ENCODE measurements around the gene SYNE1.

The SYNE1 gene

DNA sequence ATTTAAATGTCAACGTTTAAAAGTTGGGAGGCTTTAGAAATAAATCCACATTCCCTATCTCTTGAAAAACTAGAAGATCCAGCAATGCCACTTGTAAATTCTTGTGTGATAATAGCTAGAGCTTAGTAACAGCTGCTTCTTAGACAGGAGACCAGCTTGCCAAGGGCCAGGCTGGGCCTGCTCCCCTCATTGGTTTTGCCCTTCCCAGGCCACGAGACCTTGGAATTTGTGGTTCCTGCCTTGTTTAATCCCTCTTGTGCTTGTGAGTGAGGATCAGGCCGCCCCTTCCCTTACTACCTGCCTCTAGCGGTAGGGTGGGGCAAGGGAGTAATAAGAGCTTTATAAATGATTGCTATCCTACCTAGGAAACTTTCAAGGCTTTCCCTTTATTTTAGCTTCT, 363.5 kb downstream of the SYNE1 start:
- no peak for DNase-seq (ENCODE audit: low spot score)

DNA sequence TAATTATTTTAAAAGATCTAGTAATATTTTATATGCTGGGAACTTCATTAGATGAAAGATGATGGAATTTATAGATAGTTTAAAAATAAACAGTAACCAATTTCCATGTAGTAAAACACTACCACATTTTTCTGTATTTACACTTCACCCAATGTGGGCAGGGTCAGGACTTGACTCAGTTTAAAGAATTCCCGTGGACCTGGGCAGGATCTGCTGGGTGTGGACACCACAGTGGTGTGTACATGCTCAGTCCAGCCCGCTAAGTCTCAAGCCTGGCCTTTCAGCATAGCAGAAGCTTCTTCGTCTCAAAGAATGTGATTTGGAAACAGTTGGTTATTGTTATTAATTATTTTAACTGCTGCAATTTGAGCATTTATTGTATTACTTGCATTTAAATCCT, 364.2 kb downstream of the SYNE1 start:
- DNase-seq (ENCODE audit: low spot score) = no peak

DNA sequence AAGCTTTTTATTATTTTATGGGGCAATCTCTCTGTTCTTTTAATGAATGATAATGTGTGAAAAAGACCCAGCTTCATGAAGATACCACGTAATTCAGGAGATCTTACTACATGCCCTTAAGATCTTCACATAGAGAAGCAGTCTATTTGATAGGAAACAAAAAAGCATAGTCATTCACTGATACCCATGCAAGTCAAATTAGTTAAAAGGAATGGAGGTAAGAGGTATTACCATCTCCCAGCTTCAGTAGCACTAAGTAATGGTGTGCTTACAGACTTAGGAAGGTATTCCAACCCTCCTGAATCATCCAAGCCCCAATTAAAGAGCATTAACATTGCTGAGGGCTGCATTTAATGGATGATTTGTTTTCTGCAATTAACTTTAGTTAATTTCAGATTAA, 364.7 kb downstream of the SYNE1 start:
- DNase-seq (ENCODE audit: low spot score) = no peak

DNA sequence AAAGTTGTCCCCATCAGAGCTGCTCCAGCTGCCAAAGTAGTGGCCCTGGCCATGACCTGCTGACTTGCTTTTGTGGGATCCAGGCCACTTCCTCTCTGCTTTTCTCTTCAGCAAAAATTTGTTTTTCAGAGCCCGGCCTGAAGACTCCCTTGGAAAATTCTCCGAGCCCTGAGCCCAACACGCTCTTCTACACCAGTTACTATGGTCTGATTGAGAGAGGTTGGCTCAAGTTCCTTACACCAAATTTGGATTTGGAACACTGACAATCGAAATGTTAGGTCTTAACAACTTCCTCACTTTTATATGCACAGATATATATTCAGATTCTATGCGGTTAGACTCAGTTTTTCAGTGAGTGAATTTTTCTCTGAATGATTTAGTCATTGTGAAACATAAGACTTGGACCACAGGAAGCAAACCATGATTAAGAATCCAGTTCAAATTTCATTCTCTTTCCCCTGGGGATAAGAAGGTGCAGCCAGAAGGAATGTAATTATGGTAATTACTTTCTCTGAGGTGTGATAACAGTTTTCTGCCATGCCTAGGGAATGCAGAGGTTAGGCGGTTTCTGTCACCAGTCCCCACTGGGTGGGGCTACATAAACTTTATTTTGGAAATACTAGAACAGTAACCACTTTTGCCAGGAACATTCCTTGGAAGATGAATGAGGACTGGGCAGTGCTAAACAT, 365.2 kb downstream of the SYNE1 start:
- no peak for DNase-seq (ENCODE audit: low spot score)

DNA sequence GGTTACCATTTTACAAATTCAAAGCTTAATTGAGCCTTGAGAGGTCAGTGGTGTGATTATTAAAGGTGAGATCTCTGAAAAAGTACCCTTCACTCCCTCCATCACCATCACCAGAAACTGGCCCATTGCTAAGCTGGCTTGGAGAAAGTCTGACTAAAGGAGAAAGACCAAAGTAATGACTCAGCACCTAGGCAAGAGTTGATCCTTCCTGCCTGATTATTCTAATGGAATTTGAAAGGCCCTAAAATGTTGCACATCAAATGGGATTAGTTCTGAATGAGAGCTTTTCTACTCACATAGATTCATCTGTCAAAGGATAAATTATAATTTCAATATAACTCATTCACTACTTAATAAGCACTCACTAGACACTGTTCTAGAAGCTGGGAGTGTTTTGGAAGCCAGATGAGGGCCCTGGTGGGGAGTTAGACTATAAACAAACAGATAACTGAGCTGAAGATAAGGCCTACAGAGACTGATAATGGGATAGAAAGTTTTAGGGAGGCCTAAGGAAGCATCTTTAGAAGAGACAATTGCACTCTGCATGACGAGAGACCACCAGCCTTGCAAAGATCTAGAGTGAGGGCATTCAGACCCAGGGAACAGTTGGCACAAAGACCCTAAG, 366.7 kb downstream of the SYNE1 start:
- no peak for DNase-seq (ENCODE audit: low spot score)

- peak; percentile 53 for DNase-seq (ENCODE audit: low spot score)
Measured at GRCh38 chr6:152268846-152269442, 368.2 kb downstream of the SYNE1 start.

DNA sequence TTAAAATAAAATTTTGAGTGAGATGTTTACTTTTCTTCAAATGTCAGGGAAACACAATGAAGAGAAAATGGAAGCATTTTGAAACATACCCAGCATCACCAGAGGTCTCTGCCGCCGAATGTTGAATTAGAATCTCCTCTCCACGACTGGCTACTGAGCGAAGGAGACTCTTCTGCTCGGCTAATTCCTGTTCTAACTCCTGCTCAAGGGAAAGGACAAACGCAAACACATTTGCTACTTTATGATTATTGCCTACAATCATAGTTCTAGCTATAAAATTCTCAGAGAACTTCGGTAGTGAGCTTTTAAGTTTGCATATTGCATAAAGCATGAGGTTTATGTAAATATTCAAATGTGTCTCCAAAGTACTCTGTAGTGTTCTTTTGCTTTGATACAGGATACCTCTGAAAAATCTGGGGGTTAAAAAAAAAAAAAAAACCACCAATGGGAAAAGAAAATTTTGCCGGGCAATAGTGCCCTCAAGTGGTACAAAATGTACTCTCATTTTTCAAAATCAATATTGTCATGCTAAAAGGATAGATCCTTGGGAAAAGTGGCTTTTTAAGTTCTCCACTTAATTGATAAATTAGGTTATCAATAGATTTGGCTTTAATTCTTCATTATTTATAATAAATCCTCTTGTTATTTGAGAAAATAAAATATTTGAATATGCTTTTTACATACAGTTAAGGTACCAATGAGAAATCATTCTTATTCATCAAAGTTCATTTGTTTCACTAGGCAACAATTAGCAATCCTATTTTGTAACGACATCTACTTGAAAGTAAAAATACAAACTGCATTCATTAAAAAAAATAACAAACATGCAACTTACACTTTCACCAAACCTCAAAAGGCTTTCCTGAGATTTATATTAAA, 369.0 kb downstream of the SYNE1 start:
- peak; percentile 49 for DNase-seq (ENCODE audit: low spot score)

- no peak for DNase-seq (ENCODE audit: low spot score)
Measured at GRCh38 chr6:152265651-152266050, 371.5 kb downstream of the SYNE1 start.

GRCh38 chr6:152263582-152263981, 373.6 kb downstream of the SYNE1 start:
- DNase-seq (ENCODE audit: low spot score) = no peak

- DNase-seq (ENCODE audit: low spot score) = peak; percentile 73
Measured at GRCh38 chr6:152261179-152261578, 376.0 kb downstream of the SYNE1 start.

DNA sequence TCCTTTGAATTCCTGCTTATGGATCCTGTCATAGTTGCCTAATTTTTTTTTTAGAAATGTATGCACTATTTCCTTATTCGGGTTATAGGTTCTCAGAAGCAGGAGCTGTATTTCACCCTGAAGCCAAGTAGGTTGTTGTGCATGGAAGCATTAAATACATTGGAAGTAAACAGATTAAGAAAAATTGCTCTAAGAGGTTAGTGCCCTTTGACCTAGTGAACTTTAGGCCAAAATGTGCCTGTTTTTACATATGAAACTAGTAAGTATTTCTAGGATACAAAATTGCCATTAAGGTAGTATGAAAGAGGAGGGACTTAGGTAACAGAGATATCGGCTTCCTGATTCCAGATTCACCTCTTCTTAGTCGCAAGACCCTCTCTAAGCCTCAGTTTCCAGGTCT, 377.9 kb downstream of the SYNE1 start:
- no peak for DNase-seq (ENCODE audit: low spot score)

- DNase-seq (ENCODE audit: low spot score) = no peak
Measured at GRCh38 chr6:152257581-152257980, 379.6 kb downstream of the SYNE1 start.

GRCh38 chr6:152250127-152250526, 387.0 kb downstream of the SYNE1 start:
- no peak for DNase-seq (ENCODE audit: low spot score)

GRCh38 chr6:152248980-152249379, 388.2 kb downstream of the SYNE1 start:
- peak; percentile 61 for DNase-seq (ENCODE audit: low spot score)

GRCh38 chr6:152246554-152247337, 390.4 kb downstream of the SYNE1 start:
- DNase-seq (ENCODE audit: low spot score) = no peak

GRCh38 chr6:152244998-152245630, 392.0 kb downstream of the SYNE1 start:
- DNase-seq (ENCODE audit: low spot score) = peak; percentile 38

DNA sequence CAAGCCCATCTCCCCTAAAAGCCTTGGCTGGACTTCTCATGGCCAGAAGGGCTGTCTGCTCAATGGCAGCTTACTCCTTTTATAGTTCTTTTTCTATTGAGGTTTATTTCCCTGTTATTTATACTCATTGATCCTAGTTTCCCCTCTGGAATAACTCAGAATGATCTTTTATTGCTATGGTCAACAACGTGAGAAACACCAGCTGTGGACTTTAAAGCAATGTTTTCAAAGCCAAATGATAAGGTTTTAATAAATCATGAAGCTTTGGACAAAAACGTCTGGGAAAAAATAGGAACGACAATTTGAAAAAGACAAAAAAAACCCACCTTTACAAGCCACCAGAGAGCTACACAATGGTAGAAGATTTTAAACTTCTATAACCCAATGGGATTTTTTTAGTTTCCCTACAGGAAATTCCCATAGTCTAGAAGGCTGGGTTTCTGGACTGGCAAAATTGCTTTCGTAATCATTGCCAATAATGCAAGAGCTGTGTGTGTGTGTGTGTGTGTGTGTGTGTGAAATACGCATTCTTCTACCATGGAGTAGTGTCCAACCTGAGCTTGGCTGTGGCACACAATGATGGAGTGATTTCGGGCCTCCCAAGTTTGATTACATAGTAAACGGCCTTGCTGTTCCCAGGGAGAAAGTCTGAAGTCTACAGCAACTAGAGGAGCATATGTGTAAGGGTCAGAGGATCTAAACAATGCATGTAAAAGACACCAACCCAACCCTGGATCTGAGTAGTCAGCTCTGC, 396.0 kb downstream of the SYNE1 start:
- no peak for DNase-seq (ENCODE audit: low spot score)

DNA sequence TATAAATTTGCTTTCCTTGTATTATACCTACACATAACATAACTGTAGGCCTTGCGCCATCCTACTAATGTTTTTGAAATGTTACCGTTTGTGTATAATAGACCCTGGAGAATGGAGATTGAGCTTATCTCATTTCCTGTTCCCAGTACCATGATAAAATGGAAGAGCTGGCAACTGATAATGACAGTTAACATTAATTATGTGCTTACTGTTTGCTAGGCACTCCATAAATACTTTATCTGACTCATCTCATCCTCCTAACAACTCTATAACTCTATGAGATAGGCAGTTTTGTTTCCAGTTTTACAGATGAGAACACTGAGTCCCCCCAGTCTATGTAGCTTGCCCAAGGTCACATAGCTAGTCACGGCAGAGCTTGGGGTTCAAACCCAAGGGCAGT, 396.7 kb downstream of the SYNE1 start:
- no peak for DNase-seq (ENCODE audit: low spot score)

GRCh38 chr6:152236370-152237097, 400.6 kb downstream of the SYNE1 start:
- DNase-seq (ENCODE audit: low spot score) = no peak
